IPS DF 4.7 (cell line): ENCODE data around the gene CLK2.
"Not testable (repeated sequence)": the region's sequence is repeated elsewhere in the genome, so short reads cannot be mapped to it uniquely, and the experiment has no call there.

Experiments used
- DNase-seq: peaks from one replicate; pipeline ENCODE4 v3.0.0-alpha.2; 2013; ENCODE audit warnings: low spot score; ENCODE audit errors: extremely low read depth

CLK2 gene

DNA sequence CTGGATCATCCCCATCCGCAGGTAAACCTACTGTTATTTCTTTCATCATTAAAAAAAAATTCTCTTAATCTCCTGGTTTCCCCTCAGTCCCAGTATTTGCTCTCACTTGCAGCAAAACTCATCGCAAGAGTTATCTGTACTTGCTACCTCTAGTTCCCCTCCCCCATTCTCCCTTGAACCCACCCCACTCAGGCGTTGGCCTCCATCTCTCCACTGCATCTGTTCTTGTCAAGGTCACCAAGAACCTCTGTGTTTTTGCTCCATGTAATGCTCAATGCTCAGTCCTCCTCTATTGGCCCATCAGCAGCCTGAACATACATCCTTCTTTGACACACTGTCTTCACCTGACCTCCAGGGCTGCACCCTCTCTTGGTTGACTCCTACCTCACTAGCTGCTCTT is 23.4 kb upstream of the CLK2 start:
- DNase-seq = no peak

DNA sequence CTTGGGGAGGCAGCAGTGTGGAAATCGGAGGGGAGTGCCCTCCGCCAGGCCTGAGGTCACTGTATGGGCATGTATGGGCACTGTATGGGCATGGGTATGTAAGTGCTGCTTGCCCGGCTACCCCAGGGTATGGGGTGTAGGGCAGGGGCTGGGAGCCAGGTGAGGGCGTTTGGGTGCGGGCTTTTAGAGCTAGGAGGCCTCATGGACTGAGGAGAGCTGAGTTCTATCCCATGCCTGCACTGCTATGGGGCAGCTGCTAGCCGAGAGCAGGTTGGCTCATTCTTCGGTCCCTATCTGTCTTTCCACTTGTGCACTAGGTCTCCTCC is 22.6 kb upstream of the CLK2 start:
- no peak for DNase-seq

DNA sequence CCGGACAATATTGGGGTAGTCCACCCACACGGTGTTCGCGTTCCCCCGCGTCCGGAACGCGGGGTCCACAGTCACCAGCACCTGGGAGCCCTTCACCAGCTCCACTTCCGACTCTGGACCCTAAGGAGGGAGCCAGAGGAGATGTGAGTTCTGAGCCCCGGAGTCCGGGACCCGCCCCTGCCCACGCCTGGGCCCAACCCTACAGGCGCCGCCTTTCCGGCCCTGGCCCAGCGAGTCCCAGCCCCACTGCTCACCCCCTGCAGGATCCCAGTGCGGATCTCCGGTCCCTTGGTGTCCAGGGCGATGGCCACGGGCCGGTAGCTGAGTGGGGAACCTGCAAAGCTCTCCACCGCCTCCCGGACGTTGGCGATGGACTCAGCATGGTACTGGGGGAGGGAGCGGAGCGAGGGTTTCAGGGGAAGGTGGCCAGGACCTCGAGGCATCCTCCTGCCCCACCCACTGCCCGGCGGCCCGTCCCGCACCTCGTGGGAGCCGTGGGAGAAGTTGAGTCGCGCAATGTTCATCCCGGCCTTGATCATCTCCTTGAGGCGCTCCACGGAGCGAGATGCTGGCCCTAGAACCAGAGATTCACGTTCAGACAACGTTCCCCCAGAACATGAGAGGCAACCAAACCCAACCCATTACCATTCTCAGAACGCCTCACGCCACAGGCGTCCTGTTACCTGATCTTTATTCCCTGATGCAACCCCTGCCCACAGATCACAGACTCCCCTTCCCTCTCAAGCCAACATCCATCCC is 22.1 kb upstream of the CLK2 start:
- no peak for DNase-seq

DNA sequence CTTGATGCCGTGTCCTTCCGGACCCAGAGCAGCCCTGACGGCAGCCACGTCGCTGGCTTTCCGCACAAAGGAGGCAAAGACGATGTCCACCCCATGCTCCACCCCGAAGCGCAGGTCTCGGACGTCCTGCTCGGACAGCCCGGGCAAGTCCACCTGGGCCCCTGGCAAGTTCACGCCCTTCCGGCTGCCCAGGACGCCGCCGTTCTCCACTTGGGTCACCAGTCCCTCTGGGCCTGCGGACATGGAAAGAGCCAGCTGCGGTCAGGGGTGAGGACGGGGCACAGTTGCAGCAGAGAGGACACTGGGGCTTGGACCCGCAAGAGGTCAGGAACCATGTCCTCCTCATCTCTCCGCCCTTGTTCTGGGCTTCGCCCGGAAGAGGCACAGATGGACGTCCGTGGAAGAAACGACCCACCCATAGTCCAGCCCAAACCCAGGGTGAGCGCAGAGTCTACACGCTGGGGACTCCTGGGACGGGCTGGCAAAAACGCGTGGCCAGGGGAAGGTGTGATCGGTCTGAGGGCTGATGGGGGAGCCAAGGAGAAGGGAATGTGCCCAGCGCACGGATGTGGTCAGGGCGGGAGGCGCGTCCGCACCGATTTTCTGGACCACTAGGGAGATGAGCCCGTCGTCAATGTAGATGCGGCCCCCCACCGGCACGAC is 21.3 kb upstream of the CLK2 start:
- no peak for DNase-seq

DNA sequence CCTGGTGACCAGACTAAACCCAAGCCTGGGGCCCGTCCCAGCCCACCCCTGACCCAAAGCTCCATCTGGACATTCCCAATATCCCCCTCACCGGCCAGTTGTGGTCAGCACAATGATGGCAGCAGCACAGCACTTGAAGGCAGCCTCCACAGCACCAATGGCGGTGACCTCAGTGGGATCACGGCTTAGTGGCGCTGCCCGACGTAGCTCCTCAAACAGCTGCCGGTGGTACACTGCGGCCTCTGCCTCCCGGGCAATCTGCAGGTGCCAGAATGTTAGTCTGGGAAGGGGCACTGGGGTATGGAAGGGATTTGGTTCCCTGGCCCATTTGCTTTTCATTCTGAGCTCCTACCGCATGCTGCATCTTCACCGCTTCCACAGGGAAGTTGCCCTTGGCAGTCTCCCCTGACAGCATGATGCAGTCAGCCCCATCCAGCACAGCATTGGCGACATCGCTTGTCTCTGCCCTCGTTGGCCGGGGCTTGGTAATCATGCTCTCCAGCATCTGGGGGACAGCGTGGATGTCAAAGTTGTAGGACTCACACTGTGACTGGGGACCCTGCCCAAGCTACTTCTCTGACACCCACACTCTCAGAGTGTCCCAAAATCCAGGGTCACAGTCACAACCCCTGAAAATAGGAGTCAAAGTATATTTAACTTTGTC is 19.9 kb upstream of the CLK2 start:
- DNase-seq = no peak

DNA sequence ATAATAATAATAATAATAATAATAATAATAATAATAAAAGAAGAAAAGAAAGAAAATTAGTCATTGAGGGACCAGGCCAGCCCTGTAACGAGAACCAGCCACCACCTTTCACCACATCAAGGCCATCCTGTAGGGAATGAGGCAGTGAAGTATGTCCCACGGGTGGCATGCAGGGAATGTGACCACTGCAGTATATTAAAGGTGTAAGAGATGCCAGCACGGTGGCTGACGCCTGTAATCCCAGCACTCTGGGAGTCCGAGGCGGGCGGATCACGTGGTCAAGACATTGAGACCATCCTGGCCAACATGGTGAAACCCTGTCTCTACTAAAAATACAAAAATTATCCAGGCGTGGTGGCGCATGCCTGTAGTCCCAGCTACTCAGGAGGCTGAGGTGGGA is 17.7 kb upstream of the CLK2 start:
- DNase-seq = not testable (repeated sequence)

DNA sequence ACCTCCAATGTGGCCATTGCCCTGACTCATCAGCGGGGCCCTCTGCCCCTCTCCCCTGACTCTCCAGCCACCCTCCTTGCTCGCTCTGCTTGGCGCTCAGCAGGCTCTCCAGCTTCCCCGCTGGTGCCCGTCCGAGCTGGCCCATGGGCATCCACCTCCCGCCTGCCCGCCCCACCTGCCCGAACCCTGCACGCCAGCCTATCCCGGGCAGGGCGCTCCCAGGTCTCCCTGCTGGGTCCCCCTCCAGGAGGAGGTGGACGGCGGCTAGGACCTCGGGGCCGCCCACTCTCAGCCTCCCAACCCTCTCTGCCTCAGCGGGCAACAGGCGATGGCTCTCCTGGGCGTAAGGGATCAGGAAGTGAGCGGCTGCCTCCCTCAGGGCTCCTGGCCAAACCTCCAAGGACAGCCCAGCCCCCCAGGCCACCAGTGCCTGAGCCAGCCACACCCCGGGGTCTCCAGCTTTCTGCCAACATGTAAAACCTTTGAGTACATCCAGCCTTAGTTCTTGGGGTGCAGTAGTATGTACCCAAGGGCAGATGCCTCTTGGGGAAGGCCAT is 14.8 kb upstream of the CLK2 start:
- DNase-seq = no peak

DNA sequence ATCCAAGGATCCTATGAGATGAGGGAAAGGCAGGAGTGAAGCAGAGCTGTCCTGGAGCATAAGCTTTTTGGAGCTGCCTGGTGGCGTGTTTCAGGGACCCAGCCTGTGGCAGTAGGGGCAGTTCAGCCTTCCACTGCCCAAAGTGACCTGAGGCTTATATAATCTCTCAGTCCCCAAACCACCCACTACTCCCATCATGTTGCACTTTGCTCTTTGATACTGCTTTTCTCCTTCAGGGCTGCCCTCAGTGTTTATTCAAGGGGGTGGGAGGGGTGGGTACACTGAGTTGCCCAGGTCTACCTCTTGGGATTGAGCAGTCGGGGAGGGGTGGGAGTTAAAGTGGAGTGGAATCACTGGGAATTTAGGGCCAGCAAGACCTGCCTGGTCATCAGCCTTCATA is 13.2 kb upstream of the CLK2 start:
- no peak for DNase-seq

DNA sequence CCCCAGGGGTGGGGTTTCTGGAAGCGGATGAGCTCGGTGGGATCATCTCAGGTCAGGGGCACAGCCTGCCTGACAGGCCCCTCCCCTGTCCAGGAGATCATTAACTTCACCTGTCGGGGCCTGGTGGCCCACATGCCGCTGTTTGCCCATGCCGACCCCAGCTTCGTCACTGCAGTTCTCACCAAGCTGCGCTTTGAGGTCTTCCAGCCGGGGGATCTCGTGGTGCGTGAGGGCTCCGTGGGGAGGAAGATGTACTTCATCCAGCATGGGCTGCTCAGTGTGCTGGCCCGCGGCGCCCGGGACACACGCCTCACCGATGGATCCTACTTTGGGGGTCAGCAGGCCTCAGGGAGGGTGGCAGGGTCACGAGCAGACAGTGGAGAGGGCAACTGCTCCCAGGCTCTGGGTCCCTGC is 12.3 kb upstream of the CLK2 start:
- DNase-seq = no peak

DNA sequence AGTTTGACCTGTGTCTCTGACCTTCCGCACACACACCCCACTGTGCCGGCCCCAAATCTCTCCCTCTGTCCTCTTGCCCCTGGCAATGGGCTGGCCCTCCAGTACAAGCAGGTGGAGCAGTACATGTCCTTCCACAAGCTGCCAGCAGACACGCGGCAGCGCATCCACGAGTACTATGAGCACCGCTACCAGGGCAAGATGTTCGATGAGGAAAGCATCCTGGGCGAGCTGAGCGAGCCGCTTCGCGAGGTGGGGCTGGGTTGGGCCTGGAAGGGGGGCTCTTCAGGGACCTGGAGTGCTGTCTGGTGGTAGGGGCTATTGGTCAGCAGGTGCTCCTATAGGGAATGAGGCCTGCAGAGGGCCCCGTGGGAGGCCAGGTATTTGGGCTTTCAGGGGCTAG is 11.8 kb upstream of the CLK2 start:
- DNase-seq = no peak

DNA sequence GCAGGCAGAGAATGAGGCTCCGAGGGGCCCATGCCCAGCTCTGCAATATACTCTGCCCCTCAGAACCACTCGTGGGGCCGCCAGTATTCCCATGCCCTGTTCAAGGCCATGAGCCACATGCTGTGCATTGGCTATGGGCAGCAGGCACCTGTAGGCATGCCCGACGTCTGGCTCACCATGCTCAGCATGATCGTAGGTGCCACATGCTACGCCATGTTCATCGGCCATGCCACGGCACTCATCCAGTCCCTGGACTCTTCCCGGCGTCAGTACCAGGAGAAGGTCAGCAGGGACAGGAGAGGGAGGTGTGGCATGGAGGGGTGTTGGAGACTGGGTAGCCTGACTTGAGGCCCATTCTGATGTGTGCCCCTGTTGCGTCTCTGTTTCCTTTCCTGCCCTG is 11.2 kb upstream of the CLK2 start:
- DNase-seq = no peak

DNA sequence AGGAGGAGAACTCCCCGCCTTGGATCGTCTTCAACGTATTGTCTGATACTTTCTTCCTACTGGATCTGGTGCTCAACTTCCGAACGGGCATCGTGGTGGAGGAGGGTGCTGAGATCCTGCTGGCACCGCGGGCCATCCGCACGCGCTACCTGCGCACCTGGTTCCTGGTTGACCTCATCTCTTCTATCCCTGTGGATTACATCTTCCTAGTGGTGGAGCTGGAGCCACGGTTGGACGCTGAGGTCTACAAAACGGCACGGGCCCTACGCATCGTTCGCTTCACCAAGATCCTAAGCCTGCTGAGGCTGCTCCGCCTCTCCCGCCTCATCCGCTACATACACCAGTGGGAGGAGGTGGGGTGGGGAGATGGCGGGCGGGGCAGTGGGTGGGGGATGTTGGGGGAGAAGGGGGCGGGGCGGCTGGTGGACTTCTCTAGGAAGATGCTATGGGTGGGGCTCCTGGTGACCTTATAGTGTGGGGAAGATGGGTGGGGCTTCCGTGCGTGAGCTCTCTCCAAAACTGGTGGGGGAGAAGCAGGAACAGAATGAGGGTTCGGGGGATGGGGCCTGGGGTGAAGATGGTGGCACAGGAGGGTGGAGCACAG is 9.3 kb upstream of the CLK2 start:
- no peak for DNase-seq

DNA sequence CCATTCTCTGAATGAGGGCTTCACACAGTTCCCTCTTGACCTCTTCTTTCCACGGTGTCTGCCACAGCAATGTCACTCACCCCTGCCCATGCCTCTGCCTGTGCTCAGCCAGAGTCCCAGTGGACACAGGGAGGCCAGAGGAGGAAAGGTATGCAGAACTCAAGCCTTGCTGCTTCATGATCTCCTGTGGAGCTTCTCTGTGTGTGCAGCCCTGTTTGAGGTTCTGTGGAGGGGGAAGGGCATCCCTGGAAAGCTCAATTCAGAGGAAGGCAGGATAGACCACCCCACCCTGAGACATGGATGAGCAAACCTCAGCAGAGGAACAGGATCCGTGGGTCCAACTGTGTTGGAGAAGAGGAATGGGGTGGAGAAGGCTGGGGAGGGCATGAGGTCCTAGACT is 6.0 kb upstream of the CLK2 start:
- DNase-seq = no peak

DNA sequence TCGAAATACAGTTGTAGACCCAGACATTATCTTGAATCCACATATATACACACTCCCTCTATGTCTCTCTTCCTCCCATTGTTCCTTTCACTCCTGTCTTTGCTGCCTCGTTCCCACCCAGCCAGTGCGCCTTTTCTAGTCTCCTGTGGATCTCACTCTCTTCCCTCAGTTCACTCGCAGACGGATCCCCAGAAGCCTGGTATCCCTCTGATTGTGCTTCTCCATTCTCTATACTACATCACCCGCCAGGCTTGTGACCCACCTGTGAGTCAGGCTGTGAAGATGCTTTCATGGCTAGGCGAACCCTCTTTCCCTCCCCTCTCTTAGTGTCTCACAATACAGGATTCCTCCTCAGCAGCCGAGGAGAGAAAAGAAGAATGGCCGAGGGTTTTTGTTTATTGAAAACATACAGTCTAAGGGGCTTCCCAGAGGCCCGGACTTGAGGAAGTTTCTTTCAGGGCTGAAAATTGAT is 5.4 kb upstream of the CLK2 start:
- DNase-seq = no peak

DNA sequence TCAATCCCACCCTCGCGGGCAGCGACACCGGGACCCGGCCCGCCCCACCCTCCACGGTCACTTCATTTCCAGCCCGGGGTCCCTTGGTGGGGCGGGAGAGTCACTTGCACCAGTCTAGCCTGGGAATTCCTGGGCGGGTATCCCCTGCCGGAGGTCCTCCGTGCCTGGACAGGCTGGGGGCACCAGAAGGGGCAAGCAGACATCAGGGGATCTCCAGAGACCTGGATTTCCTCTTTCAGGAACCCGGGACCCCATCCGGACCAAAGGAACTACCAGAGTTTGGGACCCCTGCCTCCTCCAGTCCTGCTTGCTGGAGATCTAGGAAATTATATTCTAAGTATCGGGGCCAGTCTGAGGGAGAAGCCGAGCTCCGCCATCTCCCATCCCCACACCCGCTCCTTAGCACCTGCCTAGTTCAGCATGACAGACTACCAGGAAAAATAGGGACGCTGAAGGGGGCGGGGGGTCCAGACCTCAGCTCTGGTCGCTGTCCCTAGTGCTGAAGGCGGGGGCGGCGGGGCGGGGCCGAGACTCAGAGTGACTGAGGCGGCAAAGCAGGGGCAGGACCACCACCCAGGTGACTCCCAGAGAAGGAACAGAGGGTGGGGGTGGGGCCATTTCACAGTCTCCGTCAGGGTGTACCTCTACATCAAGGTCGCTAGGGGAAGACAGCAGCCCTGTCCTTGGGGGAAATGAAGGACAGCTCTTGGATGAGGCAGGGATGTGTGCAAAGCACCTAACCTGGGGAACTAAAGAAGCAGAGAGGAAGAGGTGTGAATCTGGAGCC is 4.8 kb upstream of the CLK2 start:
- no peak for DNase-seq

DNA sequence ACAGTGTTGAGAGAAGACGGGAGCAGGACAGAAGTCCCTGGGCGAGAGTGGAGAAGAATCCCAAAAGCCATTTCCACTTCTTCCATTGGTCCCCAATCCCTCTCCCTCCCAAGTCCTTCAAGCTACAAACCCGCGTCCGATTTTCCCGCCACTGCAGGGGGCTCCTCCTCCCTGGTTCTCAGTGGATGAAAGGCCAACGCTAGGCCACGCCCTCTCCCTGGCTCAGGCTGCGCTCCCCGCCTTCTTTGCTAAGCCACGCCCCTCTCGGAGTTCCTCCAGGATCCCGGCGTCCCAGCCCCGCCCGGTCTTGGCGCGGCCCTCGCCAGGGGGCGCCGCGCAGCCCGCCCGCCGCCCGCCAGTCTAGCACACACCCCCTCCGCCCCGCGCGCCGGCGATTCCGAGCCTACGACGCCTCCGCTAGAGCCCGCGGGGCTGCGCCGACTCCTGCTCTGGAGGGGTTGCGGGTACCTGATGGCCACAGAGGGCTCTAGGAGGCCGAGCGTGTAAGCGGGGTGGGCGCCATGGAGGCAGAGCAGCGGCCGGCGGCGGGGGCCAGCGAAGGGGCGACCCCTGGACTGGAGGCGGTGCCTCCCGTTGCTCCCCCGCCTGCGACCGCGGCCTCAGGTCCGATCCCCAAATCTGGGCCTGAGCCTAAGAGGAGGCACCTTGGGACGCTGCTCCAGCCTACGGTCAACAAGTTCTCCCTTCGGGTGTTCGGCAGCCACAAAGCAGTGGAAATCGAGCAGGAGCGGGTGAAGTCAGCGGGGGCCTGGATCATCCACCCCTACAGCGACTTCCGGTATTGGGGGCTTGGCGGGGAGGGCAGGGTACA is 4.0 kb upstream of the CLK2 start, which contains the start of gene HCN3:
TSS of gene HCN3 (plus strand) at position 394 of the 832 bp plus-strand sequence. CDS start at position 522, 128 bp downstream.
- peak; percentile 97 for DNase-seq

DNA sequence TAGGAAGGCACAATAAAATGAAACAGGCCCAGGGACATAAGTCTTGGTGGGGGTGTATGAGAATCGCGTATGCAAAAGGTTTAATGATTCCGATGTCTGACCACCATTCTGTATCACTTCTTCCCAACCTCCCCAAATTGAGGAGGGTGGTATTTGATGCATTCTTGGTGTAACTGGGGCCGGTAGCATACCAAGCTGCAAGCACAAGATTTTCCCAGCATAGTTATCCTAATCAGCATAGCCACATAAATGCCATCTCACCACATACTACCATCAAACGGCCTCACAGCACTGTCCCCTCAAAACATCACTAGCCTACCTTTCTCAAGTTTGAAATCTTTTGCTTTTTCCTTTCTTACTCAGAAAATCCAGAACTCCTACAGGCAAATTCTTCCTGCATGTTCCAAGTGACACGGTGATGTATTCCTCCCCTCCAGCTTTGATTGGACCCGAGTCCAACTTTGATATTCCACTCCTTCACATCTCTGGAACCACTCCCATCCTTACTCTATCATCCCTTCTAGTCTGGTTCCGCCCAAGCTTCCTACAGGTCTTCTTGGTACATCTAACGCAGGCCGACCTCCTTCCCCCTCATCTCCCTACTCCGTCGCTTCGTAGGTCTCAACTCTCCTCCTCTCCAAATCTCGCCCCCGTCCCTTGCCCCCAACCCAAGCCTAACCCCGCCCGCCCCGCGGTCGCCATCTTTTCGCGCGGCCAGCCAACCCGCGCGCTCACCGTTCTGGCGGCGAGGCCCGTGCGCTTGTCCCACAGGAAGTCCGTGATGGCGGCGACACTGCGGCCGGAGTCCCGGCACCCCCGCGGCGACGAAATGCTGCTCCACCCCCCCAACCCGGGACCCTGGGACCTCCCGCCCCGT is 600 bp downstream of the CLK2 start:
- no peak for DNase-seq

DNA sequence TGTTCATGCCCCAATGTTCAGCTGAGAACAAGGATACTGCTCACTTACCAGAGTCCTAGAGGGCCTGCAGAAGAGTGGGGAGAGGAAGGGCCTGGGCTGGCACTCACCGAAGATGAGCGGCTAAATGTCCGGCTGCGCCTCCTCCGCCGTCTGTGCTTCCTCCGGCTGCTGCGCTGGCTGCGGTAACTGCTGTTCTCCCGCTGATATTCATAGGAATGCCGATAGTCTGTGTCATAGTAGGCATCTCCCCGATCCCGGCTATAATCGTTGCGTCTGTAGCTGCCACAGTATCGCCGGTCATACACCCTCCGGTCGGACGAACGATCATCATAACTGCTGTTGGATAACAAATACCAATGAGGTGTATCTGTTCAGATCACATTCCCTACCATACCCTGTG is 3.9 kb downstream of the CLK2 start:
- no peak for DNase-seq

DNA sequence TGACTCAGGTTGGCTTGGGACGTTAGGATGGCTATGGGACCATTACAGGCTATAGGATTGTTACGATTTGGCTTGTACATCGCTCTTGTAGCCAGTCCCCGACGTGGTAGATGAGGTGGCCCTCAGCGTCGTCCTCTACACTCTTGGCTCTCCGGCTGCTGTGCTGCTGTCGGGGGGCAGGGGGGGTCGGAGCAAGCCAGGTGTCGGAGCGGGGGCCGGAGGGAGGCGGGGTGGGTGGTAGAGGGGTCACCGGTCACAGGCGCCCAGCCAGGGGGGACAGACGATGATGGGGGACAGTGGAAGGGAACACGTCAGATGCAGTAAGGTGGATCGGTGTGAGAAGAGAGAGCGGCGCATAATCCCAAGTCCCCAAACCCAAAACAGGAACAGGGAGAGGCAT is 4.7 kb downstream of the CLK2 start:
- no peak for DNase-seq
